Esophagus muscularis mucosa (tissue), 3 donors: ENCODE results near the gene SF3B5.

Experiments
- CTCF ChIP-seq, 3 experiments: fragments of 200-600 bp in 2 of 3; fragments of 450-650 bp in 1 of 3; sonication (generic) in 2 of 3; IDR thresholded peaks; one replicate each; pipeline ENCODE4 v1.5.1; 2017 to 2019; ENCODE audit warnings: antibody characterized with exemption in 3 of 3, mild to moderate bottlenecking in 2 of 3, moderate library complexity in 1 of 3
- POLR2A ChIP-seq: fragments of 450-650 bp; IDR thresholded peaks from one replicate; pipeline ENCODE4 v1.6.1; 2017; ENCODE audit warnings: antibody characterized with exemption, moderate library complexity, mild to moderate bottlenecking, low read depth

GRCh38 chr6:144055121-144055931 is 40.0 kb downstream of the SF3B5 start:
- TF ChIP-seq CTCF (IDR thresholded peaks at IDR 0.05) (no peak), POLR2A (no peak)
